Measurements from ENCODE around the gene ARL15.

ARL15 gene

GRCh38 chr5:54272746-54273145 lies 37.6 kb downstream of the ARL15 start:
- no peak for TF ChIP-seq EZH2phosphoT487 (IDR thresholded peaks at IDR 0.05; ENCODE audit: borderline replicate concordance)
- TF ChIP-seq, protein P1, sequence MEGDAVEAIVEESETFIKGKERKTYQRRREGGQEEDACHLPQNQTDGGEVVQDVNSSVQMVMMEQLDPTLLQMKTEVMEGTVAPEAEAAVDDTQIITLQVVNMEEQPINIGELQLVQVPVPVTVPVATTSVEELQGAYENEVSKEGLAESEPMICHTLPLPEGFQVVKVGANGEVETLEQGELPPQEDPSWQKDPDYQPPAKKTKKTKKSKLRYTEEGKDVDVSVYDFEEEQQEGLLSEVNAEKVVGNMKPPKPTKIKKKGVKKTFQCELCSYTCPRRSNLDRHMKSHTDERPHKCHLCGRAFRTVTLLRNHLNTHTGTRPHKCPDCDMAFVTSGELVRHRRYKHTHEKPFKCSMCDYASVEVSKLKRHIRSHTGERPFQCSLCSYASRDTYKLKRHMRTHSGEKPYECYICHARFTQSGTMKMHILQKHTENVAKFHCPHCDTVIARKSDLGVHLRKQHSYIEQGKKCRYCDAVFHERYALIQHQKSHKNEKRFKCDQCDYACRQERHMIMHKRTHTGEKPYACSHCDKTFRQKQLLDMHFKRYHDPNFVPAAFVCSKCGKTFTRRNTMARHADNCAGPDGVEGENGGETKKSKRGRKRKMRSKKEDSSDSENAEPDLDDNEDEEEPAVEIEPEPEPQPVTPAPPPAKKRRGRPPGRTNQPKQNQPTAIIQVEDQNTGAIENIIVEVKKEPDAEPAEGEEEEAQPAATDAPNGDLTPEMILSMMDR (conservative IDR thresholded peaks at IDR 0.05; ENCODE audit: low read length): no peak
- H4K20me1 ChIP-seq (ENCODE audit: insufficient read depth, low read length, poor library complexity, severe bottlenecking): no peaks in the 10 kb centered on the region

DNA sequence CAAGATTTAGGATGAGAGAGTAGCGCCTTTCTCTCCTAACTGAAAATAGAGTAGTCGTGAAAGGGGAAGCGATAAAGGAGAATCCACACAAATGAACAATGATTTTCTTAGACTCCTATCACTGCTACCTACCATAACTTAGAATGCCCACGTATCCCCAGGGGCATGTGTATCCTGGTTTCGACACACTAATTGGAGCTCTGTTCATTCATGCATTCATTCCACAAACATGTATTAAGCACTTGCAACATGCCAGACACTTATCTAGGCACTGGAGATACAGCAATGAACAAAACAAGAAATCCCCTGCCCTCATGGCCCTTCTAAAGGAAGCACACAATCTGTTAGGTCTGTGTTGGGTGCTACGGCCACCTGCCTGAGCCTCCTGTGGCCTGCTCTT lies 40.0 kb downstream of the ARL15 start:
- peaks cover 8% of the 10 kb centered on the region; the same call in 1 of the 2 replicates for H3K79me2 ChIP-seq (ENCODE audit: insufficient read depth, low read length)
- H3K9ac ChIP-seq (ENCODE audit: low read depth, low read length, poor library complexity, severe bottlenecking): no peak overlapping the region
- no peak overlapping the region for H3K4me2 ChIP-seq (ENCODE audit: low read depth, low read length, poor library complexity, severe bottlenecking)
- no peaks in the 10 kb centered on the region for H3K36me3 ChIP-seq (ENCODE audit: insufficient read depth, low read length)
- H3K9me3 ChIP-seq (ENCODE audit: insufficient read depth, low read depth, low read length): no peaks in the 10 kb centered on the region
- no peaks in the 10 kb centered on the region for H3K27me3 ChIP-seq (ENCODE audit: insufficient read depth, low read length, poor library complexity, severe bottlenecking)
- no peak overlapping the region for H3K4me3 ChIP-seq (ENCODE audit: low read length, poor library complexity, severe bottlenecking)
- TF ChIP-seq, protein P1 (conservative IDR thresholded peaks at IDR 0.05; ENCODE audit: low read length): no peak
- no peak for TF ChIP-seq EZH2phosphoT487 (IDR thresholded peaks at IDR 0.05; ENCODE audit: borderline replicate concordance)
- no peaks in the 10 kb centered on the region for H4K20me1 ChIP-seq (ENCODE audit: insufficient read depth, low read length, poor library complexity, severe bottlenecking)
- peaks cover 8% of the 10 kb centered on the region for H3K4me1 ChIP-seq (ENCODE audit: insufficient read depth, low read length, poor library complexity, severe bottlenecking)
- H2AFZ ChIP-seq (ENCODE audit: low read length): no peak overlapping the region
- H3F3A ChIP-seq (ENCODE audit: low read depth): no peaks in the 10 kb centered on the region
- no peaks in the 10 kb centered on the region for H3K9me2 ChIP-seq (replicated peaks; ENCODE audit: low read depth, low read length)

More at GRCh38 chr5:54272746-54273145, 37.6 kb downstream of the ARL15 start:
- Histone ChIP-seq H3K9me3 (ENCODE audit: insufficient read depth, low read depth, low read length) (no peaks in the 10 kb centered on the region), H2AFZ (ENCODE audit: low read length) (no peak overlapping the region), H3F3A (ENCODE audit: low read depth) (no peaks in the 10 kb centered on the region), H3K4me2 (ENCODE audit: low read depth, low read length, poor library complexity, severe bottlenecking) (no peak overlapping the region), H3K27me3 (ENCODE audit: insufficient read depth, low read length, poor library complexity, severe bottlenecking) (no peaks in the 10 kb centered on the region), H3K4me3 (ENCODE audit: low read length, poor library complexity, severe bottlenecking) (no peak overlapping the region), H3K79me2 (ENCODE audit: insufficient read depth, low read length) (peaks cover 8% of the 10 kb centered on the region; the same call in 1 of the 2 replicates), H3K36me3 (ENCODE audit: insufficient read depth, low read length) (no peaks in the 10 kb centered on the region), H3K9me2 (replicated peaks; ENCODE audit: low read depth, low read length) (no peaks in the 10 kb centered on the region), H3K4me1 (ENCODE audit: insufficient read depth, low read length, poor library complexity, severe bottlenecking) (peaks cover 8% of the 10 kb centered on the region), H3K9ac (ENCODE audit: low read depth, low read length, poor library complexity, severe bottlenecking) (no peak overlapping the region)

GRCh38 chr5:54264574-54264973 lies 45.8 kb downstream of the ARL15 start:
- Histone ChIP-seq H3K9ac (ENCODE audit: low read depth, low read length, poor library complexity, severe bottlenecking) (no peak overlapping the region), H3F3A (ENCODE audit: low read depth) (no peaks in the 10 kb centered on the region), H3K4me3 (ENCODE audit: low read length, poor library complexity, severe bottlenecking) (no peak overlapping the region), H2AFZ (ENCODE audit: low read length) (no peak overlapping the region), H3K36me3 (ENCODE audit: insufficient read depth, low read length) (no peaks in the 10 kb centered on the region), H3K4me2 (ENCODE audit: low read depth, low read length, poor library complexity, severe bottlenecking) (no peak overlapping the region), H3K27me3 (ENCODE audit: insufficient read depth, low read length, poor library complexity, severe bottlenecking) (no peaks in the 10 kb centered on the region), H4K20me1 (ENCODE audit: insufficient read depth, low read length, poor library complexity, severe bottlenecking) (no peaks in the 10 kb centered on the region), H3K9me2 (replicated peaks; ENCODE audit: low read depth, low read length) (no peaks in the 10 kb centered on the region), H3K9me3 (ENCODE audit: insufficient read depth, low read depth, low read length) (no peaks in the 10 kb centered on the region), H3K4me1 (ENCODE audit: insufficient read depth, low read length, poor library complexity, severe bottlenecking) (no peaks in the 10 kb centered on the region), H3K79me2 (ENCODE audit: insufficient read depth, low read length) (no peaks in the 10 kb centered on the region)
- TF ChIP-seq, protein P1 (conservative IDR thresholded peaks at IDR 0.05; ENCODE audit: low read length): no peak
- no peak for TF ChIP-seq EZH2phosphoT487 (IDR thresholded peaks at IDR 0.05; ENCODE audit: borderline replicate concordance)

Measured in Loucy (cell line).